ENCODE results near the gene GPC6. TPM values are rescaled to one million over a fixed set of nuclear protein-coding genes. Genes with fewer than 3 reads are reported as not detected.

GPC6 gene
- polyA plus RNA-seq, 6 donors from 2014 or later: not detected

DNA sequence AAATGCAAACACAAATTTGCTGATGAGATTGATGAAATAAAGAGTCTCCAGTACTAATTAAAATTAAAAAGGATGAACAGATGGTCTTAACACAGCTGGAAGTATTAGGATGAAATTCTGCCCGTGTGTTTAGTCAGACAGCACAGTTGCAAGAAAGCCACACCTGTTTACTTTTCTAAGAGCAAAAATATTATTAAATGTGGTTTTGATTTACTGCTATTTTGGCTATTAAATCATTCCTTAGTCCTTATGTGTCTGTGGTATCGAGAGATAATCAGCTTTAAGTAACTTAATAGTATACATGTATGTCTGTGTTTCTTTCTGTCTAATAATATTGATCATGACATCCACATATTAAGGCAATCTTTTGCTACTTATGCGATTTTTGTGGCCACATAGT lies 494.9 kb downstream of the GPC6 start:
- H3K9me3 Mint-ChIP-seq: peaks cover 3 to 28% (median 9%) of the 10 kb centered on the region in 7 donors
- H3K4me1 Mint-ChIP-seq: no peaks in the 10 kb centered on the region
- no peak overlapping the region for H3K27ac Mint-ChIP-seq
- H3K4me3 Mint-ChIP-seq: no peak overlapping the region
- DNase-seq (no peak), ATAC-seq (ENCODE audit: low read depth in 2 of 2) (no peak)
- no peaks in the 10 kb centered on the region for H3K27me3 Mint-ChIP-seq
- H3K36me3 Mint-ChIP-seq: no peaks in the 10 kb centered on the region

DNA sequence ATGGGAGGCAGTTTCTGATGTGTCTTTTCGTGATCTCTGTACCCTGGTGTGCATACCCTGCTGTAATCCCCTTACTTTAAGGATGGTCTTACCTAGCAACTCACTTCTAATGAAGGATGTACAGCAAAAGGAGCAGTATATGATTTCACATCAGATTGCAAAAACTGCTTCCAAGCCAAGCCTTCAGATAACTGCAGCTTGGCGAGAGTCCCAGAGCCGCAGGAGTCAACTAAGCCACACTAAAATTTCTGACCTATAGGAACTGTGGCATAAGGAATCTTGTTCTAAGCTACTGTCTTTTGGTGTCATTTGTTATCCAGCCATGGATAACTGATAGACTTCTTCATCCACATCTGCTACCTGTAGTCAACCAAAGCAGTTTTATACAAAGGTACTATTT lies 496.7 kb downstream of the GPC6 start:
- ATAC-seq (ENCODE audit: low read depth in 2 of 2) (no peak), DNase-seq (no peak)
- no peak overlapping the region for H3K27ac Mint-ChIP-seq
- peaks cover 0 to 24% (median 8%) of the 10 kb centered on the region in 7 donors for H3K9me3 Mint-ChIP-seq
- no peak overlapping the region for H3K4me3 Mint-ChIP-seq
- H3K4me1 Mint-ChIP-seq: no peaks in the 10 kb centered on the region
- no peaks in the 10 kb centered on the region for H3K36me3 Mint-ChIP-seq
- H3K27me3 Mint-ChIP-seq: no peaks in the 10 kb centered on the region

DNA sequence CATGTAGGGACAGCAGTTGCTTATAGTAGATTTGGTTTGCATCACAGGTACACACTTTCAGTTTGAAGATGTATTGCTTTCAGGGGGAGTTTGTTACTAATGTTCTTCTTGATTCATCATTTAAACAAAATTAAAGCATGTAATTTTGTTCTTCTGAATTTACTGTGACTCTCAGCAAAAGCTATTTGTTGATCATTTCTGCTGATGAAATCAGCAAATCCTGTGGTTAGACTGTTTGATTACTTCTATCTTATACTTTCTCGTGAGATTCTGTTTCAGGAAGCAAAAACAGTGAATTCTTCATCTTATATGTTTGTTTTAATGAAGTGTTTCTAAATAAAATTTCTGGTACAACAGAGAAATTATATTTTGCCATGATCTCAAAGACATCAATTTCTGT lies 497.6 kb downstream of the GPC6 start:
- no peak overlapping the region for H3K4me3 Mint-ChIP-seq
- peaks cover 0 to 17% (median 5%) of the 10 kb centered on the region in 7 donors for H3K9me3 Mint-ChIP-seq
- no peak overlapping the region for H3K27ac Mint-ChIP-seq
- no peaks in the 10 kb centered on the region for H3K36me3 Mint-ChIP-seq
- no peaks in the 10 kb centered on the region for H3K4me1 Mint-ChIP-seq
- H3K27me3 Mint-ChIP-seq: no peaks in the 10 kb centered on the region
- ATAC-seq (ENCODE audit: low read depth in 2 of 2): no peak
- no peak for DNase-seq

DNA sequence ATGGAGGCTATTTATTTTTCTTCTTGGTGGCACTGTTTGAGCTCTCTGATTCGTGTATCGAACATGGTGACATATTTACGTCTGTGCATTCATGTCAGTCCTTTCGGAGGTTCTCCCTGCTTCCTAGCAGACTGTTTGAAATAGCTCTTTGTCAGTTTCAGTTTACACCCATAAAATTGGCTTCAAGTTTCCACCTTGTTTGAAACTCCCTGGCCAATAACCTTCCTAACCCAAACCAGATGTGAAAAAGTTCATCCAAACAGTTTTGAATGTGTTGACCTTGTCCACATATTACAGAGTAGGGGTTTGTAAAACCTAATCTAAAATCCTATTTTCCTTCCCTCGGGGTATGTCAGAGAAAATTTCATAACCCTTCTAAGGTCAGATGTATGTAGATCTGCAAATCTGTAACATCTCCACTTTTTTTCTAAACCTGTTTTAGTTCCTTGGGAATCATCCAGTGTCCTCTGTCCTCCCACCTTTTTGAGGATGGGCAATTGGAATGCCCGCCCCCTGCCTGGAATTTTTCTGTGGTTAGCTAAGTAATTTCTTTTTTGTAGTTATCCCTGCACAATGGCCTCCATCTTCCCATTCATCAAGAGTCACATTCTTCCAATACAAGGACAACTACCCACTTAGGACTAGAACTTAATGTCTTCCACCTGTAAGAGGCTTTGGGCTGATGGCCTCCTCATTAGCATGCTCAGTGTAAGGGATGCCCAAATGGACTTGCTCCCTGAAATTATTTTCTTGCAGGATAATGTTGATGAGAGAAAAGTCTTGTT lies 499.8 kb downstream of the GPC6 start:
- Mint-ChIP-seq H3K36me3 (no peaks in the 10 kb centered on the region), H3K27me3 (no peaks in the 10 kb centered on the region), H3K27ac (no peak overlapping the region), H3K9me3 (peaks cover 0 to 6% (median 1%) of the 10 kb centered on the region in 7 donors), H3K4me3 (no peak overlapping the region), H3K4me1 (no peaks in the 10 kb centered on the region)
- no peak for DNase-seq
- ATAC-seq (ENCODE audit: low read depth in 2 of 2): no peak

DNA sequence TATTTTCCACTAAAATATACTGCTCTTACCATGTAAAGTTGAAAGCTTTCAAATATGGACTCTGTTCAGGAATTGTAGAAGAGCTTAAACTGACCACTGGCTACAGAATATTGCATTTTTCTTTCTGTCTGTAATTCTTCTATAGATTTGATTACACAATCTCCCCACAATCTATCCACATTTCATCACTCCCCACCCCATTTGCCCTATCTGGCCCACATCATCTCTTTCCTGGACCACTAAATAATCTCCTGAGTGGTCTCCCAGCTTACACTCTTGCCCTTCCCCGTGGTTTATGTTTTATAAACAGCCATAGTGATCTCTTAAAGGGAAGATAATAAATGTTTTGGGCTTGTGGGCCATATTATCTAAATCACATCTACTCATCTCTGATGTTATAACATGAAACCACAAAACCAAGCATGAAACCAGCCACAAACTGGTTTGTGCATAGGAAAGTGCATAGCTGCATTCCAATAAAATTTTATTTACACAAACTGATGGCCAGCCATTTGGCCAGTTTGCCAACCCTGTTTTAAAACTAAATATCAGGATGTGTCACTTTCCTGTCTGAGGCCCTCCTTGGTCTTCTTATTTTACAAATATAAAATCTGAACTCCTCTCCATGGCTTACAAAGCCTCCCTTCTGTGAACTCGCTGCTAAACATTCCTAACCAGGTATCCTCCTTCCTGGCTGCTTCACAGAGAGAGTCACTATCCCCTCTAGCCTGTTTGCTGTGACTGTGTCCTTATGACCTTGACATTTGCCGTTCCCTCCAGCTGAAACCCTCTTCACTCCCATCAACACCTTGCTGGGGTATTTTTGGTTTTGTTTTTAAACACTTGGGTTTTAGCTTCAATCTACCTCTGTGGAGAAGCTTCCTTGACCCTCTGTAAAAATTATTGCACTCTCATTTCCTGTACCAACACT lies 500.9 kb downstream of the GPC6 start:
- H3K27me3 Mint-ChIP-seq: no peaks in the 10 kb centered on the region
- H3K4me1 Mint-ChIP-seq: no peaks in the 10 kb centered on the region
- no peak for ATAC-seq (ENCODE audit: low read depth in 2 of 2)
- no peak overlapping the region for H3K4me3 Mint-ChIP-seq
- peaks cover 0 to 8% (median 1%) of the 10 kb centered on the region in 7 donors for H3K9me3 Mint-ChIP-seq
- H3K36me3 Mint-ChIP-seq: no peaks in the 10 kb centered on the region
- DNase-seq: no peak
- H3K27ac Mint-ChIP-seq: no peak overlapping the region

DNA sequence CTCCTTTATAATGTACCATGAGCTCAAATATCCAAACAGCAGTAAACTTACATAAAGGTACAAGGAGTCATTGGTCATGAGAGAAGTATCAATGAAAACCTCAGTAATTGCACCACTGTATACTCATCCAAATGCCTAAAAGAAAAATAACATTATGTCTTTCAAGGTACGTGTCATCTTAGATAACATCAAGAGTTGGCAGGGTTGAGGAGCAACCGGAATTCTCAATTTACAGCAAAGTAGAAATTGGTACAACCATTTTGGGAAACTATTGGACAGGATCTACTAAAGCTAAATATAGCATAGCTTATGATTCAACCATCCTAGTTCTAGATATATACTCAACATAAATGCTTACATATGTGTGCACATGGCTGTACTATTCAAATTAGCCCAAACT lies 502.8 kb downstream of the GPC6 start:
- Mint-ChIP-seq H3K36me3 (no peaks in the 10 kb centered on the region), H3K4me3 (no peak overlapping the region), H3K9me3 (peaks cover 0 to 5% (median 1%) of the 10 kb centered on the region in 7 donors), H3K4me1 (no peaks in the 10 kb centered on the region), H3K27me3 (no peaks in the 10 kb centered on the region), H3K27ac (no peak overlapping the region)
- ATAC-seq (ENCODE audit: low read depth in 2 of 2): no peak
- no peak for DNase-seq

DNA sequence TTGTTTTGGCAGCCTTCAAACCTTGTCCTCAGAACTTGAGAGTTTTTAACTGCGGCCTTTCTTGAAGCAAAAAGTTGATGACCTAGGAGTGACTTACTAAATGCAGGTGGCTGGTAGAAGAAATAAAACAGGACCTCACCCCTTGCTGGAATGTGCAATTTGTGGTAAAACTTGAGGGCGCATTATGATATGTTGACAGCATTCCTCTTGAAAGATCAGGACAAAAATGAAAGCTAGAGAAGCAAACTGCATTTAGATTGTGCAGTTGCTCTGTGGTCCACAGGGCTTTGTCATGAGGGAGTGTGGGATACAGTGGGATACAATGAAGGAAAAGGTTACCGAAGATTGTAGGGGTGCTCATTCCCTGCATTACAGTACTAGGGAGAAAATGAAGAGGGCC lies 504.2 kb downstream of the GPC6 start:
- no peak overlapping the region for H3K4me3 Mint-ChIP-seq
- no peaks in the 10 kb centered on the region for H3K36me3 Mint-ChIP-seq
- H3K27ac Mint-ChIP-seq: no peak overlapping the region

DNA sequence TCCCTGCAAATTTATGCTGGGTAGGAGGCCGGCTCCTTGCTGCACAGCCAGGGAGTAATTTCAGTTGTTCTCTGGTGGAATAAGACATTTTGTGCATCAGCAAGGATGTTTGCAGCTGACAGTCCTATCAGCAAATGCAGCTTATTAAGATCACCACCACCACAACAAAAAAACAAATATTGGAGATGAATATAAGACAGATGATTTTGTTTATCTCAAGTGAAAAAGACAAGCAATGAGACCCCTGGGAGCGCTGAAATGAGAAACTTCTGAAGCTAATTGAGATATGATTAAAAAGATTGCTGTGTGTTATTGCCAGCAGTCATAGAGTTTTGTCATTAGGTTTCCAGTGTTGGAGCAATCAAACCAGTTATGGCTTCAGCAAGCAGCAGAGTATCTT lies 505.6 kb downstream of the GPC6 start:
- no peaks in the 10 kb centered on the region for H3K36me3 Mint-ChIP-seq
- H3K4me3 Mint-ChIP-seq: no peak overlapping the region
- H3K27ac Mint-ChIP-seq: no peak overlapping the region
- H3K27me3 Mint-ChIP-seq: no peaks in the 10 kb centered on the region
- ATAC-seq (ENCODE audit: low read depth in 2 of 2) (no peak), DNase-seq (no peak)
- H3K9me3 Mint-ChIP-seq: peaks cover 0 to 3% (median 0%) of the 10 kb centered on the region in 7 donors
- no peaks in the 10 kb centered on the region for H3K4me1 Mint-ChIP-seq

More for the DNA sequence above, 504.2 kb downstream of the GPC6 start:
- no peaks in the 10 kb centered on the region for H3K4me1 Mint-ChIP-seq
- H3K9me3 Mint-ChIP-seq: peaks cover 0 to 5% (median 1%) of the 10 kb centered on the region in 7 donors
- no peak for DNase-seq
- no peaks in the 10 kb centered on the region for H3K27me3 Mint-ChIP-seq
- no peak for ATAC-seq (ENCODE audit: low read depth in 2 of 2)

DNA sequence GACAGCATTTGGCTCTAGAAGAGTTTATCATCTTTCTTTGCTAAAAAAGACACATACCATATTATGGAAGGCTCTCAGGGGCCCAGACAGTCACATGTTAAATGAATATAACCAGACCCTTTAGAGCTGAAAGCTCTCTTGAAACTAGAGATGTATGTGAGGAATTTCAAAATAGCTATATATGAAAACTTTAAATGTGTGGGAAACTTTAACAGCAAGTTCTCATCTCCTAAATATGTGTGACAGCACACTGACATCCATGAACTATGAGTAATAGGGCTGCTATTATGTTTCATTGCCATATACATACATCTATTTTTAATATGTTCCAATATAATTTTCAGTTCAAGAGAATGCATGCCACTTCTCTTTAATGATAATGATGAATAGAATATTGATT lies 509.5 kb downstream of the GPC6 start:
- Mint-ChIP-seq H3K27ac (no peak overlapping the region), H3K36me3 (no peaks in the 10 kb centered on the region), H3K4me3 (no peak overlapping the region), H3K4me1 (no peaks in the 10 kb centered on the region), H3K27me3 (no peaks in the 10 kb centered on the region), H3K9me3 (peaks cover 0 to 3% (median 0%) of the 10 kb centered on the region in 7 donors)
- ATAC-seq (ENCODE audit: low read depth in 2 of 2): no peak
- no peak for DNase-seq

DNA sequence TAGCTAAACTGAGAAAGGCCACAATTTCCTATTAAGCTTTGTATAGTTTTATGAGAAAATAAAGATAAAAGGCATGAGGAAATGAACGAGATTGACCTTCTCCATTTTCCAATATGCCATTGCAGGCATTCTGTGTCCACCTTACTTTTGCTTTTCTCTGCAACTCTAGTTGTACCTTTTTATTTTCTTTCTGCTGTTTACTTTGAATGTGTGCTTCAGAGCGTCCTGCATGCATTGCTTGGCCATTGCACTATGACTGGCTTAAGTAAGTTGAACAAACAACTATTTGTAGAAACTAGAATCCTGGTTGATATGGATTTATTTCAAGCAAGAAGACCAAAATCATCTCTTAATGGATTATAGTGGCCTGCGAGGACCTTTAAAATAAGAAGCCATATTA lies 510.3 kb downstream of the GPC6 start:
- Mint-ChIP-seq H3K4me3 (no peak overlapping the region), H3K9me3 (peaks cover 0 to 6% (median 0%) of the 10 kb centered on the region in 7 donors), H3K4me1 (no peaks in the 10 kb centered on the region), H3K36me3 (no peaks in the 10 kb centered on the region), H3K27ac (no peak overlapping the region), H3K27me3 (no peaks in the 10 kb centered on the region)
- no peak for ATAC-seq (ENCODE audit: low read depth in 2 of 2)
- no peak for DNase-seq

DNA sequence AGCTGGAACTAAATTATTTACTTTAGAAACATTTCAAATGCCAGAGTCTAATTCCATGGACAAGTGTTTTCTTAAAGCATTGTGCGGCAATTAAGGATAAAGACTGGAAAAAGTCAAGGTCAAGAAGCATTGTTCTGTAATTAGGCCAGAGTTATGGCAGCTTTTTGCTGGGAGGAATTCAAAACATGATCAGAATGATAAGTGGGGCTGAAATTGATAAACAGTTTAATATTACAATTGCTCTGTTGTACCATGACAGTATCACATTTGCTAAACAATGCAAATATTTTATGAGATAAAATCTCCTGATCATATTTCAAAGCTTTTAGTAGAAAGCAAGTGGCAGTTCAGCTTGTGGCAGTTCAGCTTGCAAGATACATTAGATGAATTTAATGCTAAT lies 513.7 kb downstream of the GPC6 start:
- Mint-ChIP-seq H3K9me3 (peaks cover 0 to 16% (median 4%) of the 10 kb centered on the region in 7 donors), H3K36me3 (peaks cover 0 to 4% of the 10 kb centered on the region in 2 donors), H3K27me3 (no peaks in the 10 kb centered on the region), H3K4me1 (no peaks in the 10 kb centered on the region), H3K4me3 (no peak overlapping the region), H3K27ac (no peak overlapping the region)
- DNase-seq (no peak), ATAC-seq (ENCODE audit: low read depth in 2 of 2) (no peak)

DNA sequence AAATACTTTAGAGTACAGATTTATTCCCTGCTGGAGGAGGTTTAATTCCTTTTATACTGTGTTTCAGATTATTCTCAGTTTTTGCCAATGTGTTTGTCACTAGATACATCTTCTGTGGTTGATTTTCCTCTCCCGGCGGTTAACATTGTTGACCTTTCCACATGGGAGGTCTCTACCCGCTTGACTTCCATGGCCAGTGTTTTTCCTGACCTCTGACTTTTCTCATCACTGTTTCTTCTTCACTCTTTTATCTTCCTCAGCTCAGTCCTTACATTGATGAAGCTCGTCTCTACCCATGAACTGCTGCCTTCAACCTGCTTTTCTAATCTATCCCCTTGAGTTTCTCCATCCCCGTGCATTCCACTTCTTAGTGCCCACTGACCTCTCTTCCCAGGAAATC lies 517.4 kb downstream of the GPC6 start:
- Mint-ChIP-seq H3K9me3 (peaks cover 0 to 22% (median 7%) of the 10 kb centered on the region in 7 donors), H3K27me3 (no peaks in the 10 kb centered on the region)

DNA sequence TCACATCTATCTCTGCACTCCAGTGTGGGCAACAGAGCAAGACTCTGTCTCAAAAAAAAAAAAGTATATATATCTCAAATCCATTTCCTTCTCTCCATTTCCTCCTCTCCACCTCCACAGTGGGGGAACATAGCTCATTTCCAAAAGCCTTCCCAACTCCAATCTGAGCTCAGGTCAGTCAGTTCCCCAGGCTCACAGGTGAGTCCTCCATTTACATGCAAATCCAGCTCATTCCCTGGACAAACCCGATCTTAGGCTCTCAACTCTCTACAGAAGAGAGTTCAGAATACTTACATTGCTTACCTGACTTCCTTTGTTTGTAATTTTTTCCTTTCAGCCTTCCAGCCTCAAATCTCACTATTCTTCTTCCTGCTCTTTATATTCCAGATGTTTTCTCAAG lies 518.3 kb downstream of the GPC6 start:
- Mint-ChIP-seq H3K27ac (no peak overlapping the region), H3K9me3 (peaks cover 0 to 22% (median 7%) of the 10 kb centered on the region in 7 donors), H3K4me3 (no peak overlapping the region), H3K36me3 (peaks cover 0 to 5% of the 10 kb centered on the region in 2 donors), H3K27me3 (no peaks in the 10 kb centered on the region), H3K4me1 (no peaks in the 10 kb centered on the region)
- DNase-seq (no peak), ATAC-seq (ENCODE audit: low read depth in 2 of 2) (no peak)

More for the DNA sequence above, 517.4 kb downstream of the GPC6 start:
- peak overlapping the region in 1 of 8 donors; percentile 12 for H3K4me3 Mint-ChIP-seq
- ATAC-seq (ENCODE audit: low read depth in 2 of 2) (no peak), DNase-seq (no peak)
- H3K27ac Mint-ChIP-seq: no peak overlapping the region
- peaks cover 0 to 5% of the 10 kb centered on the region in 2 donors for H3K36me3 Mint-ChIP-seq
- no peaks in the 10 kb centered on the region for H3K4me1 Mint-ChIP-seq

DNA sequence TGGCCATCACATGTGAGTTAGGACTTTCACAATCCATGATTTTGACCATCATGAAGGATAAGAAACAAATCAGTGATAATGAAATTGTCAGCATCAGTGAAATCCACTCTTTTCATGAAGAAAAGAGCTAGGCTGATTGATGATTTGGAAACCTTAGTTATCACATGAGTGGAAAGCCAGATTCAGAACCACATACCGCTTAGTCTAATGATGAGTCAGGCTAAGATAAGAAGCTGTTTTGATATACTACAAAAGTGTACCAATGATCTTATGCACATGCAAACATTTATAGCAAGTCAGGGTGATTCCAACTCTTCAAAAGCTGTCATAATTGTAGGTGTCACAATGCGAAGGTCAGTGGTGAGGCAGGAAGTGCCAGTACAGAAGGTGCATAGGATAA lies 519.3 kb downstream of the GPC6 start:
- ATAC-seq (ENCODE audit: low read depth in 2 of 2) (no peak), DNase-seq (no peak)
- H3K9me3 Mint-ChIP-seq: peaks cover 0 to 22% (median 7%) of the 10 kb centered on the region in 7 donors
- H3K36me3 Mint-ChIP-seq: peaks cover 0 to 5% of the 10 kb centered on the region in 2 donors
- H3K4me3 Mint-ChIP-seq: no peak overlapping the region
- no peaks in the 10 kb centered on the region for H3K27me3 Mint-ChIP-seq
- no peak overlapping the region for H3K27ac Mint-ChIP-seq
- no peaks in the 10 kb centered on the region for H3K4me1 Mint-ChIP-seq
